SK-N-MC (cell line): ENCODE data around the gene SCAPER.
"Not testable (repeated sequence)": the region's sequence is repeated elsewhere in the genome, so short reads cannot be mapped to it uniquely, and the experiment has no call there.

Experiments
- DNase-seq: peaks from one replicate; pipeline ENCODE4 v3.0.0-alpha.2; 2011; ENCODE audit warnings: low read depth, low spot score
- H3K27ac ChIP-seq: fragments of 200-600 bp; sonication (generic); 2 replicates; pipeline ENCODE4 v1.5.1; 2016; ENCODE audit warnings: mixed run types
- H3K36me3 ChIP-seq: fragments of 200-600 bp; sonication (generic); 2 replicates; pipeline ENCODE4 v1.6.1; 2017; ENCODE audit warnings: antibody characterized with exemption, low read length, mixed read lengths; ENCODE audit not compliant: insufficient read depth
- H3K4me3 ChIP-seq: fragments of 200-600 bp; sonication (generic); 2 replicates; pipeline ENCODE4 v1.5.1; 2016
- H3K9ac ChIP-seq: fragments of 200-600 bp; sonication (generic); 2 replicates; pipeline ENCODE4 v1.8.0; 2017; ENCODE audit warnings: mixed run types, mixed read lengths; ENCODE audit not compliant: insufficient read length
- H3K9me3 ChIP-seq: fragments of 200-600 bp; sonication (generic); 2 replicates; pipeline ENCODE4 v1.6.1; 2017; ENCODE audit warnings: low read depth, mild to moderate bottlenecking, antibody characterized with exemption, low read length, moderate library complexity, mixed read lengths
- EZH2 ChIP-seq: fragments of 200-600 bp; sonication (generic); IDR thresholded peaks from one replicate; pipeline ENCODE4 v1.6.1; 2017; ENCODE audit warnings: antibody characterized with exemption
- FOXP2 ChIP-seq: optimal IDR thresholded peaks from 2 replicates; pipeline ENCODE3; 2011; ENCODE audit warnings: mild to moderate bottlenecking, moderate library complexity; ENCODE audit not compliant: insufficient read depth; ENCODE audit errors: extremely low read length, control extremely low read depth
- POLR2AphosphoS5 ChIP-seq: IDR thresholded peaks from 2 replicates; pipeline ENCODE4 v1.6.1; 2012; ENCODE audit warnings: mild to moderate bottlenecking, low read depth, low read length, borderline replicate concordance

The SCAPER gene

DNA sequence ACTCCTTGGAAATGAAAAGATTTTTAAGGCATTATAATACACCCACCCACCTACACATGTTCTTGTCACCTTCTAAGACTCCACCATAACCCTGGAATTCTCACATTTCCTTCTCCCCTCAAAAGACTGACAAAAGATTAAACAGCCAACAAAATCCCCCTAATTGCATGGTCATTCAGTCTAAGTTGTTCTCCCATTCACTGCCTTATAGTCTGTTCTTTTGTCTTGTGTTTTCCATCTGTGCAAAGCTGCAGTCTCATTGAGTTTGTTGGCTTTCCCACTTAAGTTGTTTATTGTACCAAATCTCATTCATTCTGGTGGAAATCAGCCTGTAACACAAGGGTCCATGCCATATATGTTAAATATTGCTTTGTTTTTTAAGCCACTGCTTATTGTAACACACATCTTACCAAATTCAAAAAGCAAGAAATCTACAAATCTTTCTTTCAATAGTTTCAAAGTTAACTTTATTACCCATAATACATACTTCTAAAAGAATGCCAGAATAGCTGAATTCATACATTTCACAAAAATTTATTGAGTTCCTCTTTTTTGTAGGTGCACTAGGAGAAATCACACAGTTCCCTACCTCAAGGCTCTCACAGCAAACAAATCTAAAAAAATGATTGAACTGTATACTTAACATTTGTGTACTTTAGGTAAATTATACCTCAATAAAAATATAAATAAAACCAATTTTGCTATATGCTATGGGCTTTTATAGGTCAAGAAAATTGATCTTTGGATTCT is 24.0 kb upstream of the SCAPER start:
- H3K9ac ChIP-seq, result no peak overlapping the region
- no peak overlapping the region for H3K4me3 ChIP-seq
- no peak for DNase-seq
- H3K36me3 ChIP-seq, result peaks cover 13% of the 10 kb centered on the region
- H3K9me3 ChIP-seq, result no peaks in the 10 kb centered on the region
- H3K27ac ChIP-seq, result no peak overlapping the region
- TF ChIP-seq POLR2AphosphoS5, result no peak
- TF ChIP-seq FOXP2, result no peak
- no peak for TF ChIP-seq EZH2

DNA sequence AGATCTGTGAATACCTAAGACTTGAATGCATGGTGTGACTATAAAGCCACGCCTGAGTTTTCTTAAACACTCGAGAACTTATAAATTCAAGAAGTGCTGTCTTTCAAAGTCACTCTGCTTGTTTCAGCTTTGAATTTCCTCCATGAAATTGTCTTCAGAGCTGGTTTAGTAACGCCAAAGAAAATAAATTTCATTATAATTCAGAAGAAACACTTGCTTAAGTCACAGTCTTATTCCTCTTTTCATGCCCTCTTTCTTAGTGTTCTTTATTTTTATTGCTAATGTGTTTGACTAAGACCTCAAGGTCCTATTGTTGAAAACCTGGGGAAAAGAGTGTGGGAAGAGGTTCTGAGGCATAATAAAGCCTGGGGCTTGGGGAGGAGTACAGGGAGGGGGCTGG is 23.1 kb upstream of the SCAPER start:
- Histone ChIP-seq H3K9me3 (no peaks in the 10 kb centered on the region), H3K36me3 (peaks cover 3% of the 10 kb centered on the region), H3K9ac (no peak overlapping the region), H3K4me3 (no peak overlapping the region), H3K27ac (no peak overlapping the region)
- no peak for DNase-seq
- TF ChIP-seq EZH2 (no peak), POLR2AphosphoS5 (no peak), FOXP2 (no peak)

DNA sequence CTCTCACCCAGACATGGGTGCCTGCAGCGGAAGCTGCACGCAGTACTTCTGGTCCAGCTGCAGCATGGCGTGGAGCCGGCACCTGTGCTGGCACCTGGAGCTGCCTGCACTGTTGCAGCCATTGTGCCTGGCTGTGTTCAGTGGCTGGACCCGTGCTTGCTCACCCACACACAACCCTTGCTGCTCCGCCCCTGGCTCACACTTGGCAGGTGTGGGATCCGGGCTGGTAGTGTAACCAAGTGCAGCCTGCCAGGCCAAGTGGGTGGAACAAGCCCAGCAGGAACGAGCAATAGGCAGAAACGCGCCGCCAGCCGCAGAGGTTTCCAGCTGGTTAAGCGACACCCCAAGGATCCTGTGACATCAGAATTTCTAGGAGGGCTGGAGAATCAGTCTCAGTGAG is 11.2 kb upstream of the SCAPER start:
- TF ChIP-seq EZH2 (no peak), FOXP2 (no peak), POLR2AphosphoS5 (no peak)
- Histone ChIP-seq H3K36me3 (no peaks in the 10 kb centered on the region), H3K9me3 (no peaks in the 10 kb centered on the region), H3K27ac (no peak overlapping the region), H3K9ac (no peak overlapping the region), H3K4me3 (no peak overlapping the region)
- DNase-seq, result no peak

DNA sequence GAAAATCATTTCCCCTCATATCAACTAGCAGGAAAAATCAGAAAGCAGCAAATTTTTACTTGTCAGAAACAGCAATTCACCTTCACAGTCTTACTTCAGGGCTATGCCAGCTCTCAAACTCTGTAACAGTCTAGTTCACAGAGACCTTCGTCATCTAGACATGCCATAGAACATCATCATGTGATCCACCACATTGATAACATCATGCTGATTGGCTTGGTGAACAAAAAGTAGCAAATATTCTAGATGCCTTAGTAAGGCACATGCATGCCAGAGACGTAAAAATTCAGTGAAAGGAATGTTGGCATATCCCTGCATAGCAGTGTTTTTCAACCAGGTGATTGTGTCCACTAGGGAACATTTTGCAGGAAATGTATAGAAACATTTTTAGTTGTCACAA is 8.6 kb upstream of the SCAPER start:
- Histone ChIP-seq H3K9me3 (no peaks in the 10 kb centered on the region), H3K4me3 (no peak overlapping the region), H3K27ac (no peak overlapping the region), H3K9ac (no peak overlapping the region), H3K36me3 (no peaks in the 10 kb centered on the region)
- TF ChIP-seq FOXP2 (no peak), POLR2AphosphoS5 (no peak), EZH2 (no peak)
- DNase-seq, result no peak

DNA sequence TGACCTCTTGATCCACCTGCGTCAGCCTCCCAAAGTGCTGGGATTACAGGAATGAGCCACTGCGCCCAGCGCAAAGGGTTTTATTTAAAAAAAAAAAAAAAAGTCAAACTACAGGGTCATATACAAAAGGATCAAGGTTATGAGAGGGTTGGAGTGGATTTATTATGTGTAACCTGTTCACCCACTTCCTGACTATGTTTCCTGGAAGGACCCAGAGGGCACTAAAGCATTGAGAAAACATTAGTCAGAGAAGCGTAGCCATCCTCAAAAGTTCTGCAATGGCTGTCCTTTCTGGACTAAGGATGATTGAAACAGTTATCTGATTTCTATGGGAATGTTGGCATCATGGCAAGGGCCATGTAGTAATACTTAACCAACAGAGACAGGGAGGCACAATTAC is 7.3 kb upstream of the SCAPER start:
- DNase-seq, result no peak
- Histone ChIP-seq H3K27ac (no peak overlapping the region), H3K9ac (no peak overlapping the region), H3K36me3 (no peaks in the 10 kb centered on the region), H3K9me3 (no peaks in the 10 kb centered on the region), H3K4me3 (no peak overlapping the region)
- TF ChIP-seq POLR2AphosphoS5 (no peak), FOXP2 (no peak), EZH2 (no peak)

DNA sequence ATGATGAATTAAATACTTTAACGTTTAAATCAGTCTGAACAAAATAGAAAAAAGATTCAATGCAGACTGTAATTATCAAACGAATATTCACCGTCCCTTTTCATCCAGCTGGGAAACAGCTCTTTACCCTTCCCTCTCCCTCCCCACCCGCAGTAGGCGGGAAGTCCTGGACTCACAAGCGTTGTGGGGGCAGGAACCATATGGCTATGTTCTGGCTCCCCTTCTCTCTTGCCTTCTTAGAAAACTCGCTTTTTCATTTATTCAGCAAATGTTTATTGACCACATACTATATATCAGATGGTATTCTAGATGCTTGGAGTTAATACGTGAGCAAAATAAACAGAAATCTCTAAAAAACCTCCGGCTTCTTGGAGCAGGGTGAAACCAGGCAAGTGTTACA is 715 bp upstream of the SCAPER start:
- peak overlapping the region; percentile 47; the same call in 1 of the 2 replicates for H3K27ac ChIP-seq
- peak overlapping the region; percentile 92 for H3K4me3 ChIP-seq
- TF ChIP-seq FOXP2, result no peak
- no peak for TF ChIP-seq EZH2
- TF ChIP-seq POLR2AphosphoS5, result no peak
- H3K36me3 ChIP-seq, result no peaks in the 10 kb centered on the region
- H3K9ac ChIP-seq, result peak overlapping the region; percentile 60
- no peak for DNase-seq
- no peaks in the 10 kb centered on the region for H3K9me3 ChIP-seq

DNA sequence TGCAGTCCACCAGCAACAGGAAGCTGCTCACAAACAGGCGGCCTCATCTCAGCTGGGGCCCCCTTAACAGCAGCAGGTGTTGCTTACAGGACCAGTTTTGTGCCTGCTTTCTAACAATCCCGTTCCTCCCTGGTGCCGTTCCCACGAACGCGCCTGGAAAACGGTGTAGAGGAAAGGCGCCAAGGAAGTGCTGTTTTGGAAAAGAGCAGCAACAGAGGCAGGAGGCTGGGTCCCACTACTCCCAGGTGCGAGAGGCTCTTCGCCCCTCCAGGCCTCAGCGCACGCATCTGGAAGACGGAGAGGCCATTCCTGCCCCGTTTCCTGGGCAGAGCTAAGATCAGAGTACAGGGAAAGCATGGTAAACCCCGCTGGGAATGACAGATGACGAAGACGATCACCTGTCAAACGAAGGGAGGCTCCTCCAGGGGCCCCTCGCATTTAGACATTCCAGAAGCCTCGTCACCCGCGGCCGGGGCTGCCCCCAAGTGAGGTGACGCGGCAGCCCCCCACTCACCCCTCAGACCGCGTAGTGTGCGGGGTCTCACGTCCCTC is 603 bp downstream of the SCAPER start:
- H3K9ac ChIP-seq, result peak overlapping the region; percentile 60

DNA sequence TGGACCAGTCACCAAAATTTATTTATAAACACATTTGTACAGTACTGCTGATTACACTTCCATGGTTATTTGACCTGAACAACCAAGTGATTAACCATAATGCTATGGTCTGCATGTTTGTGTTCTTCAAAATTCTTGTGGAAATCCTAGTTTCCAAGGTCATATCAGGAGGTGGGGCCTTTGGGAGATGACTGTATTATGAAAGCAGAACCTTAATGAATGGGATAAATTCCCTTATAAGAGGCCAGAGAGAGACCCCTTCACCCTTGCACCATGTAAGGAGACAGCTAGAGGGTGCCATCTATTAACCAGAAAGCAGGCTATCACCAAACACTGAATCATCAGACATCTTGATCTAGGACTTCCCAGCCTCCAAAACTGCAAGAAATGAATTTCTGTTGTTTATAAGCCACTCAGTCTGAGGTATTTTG is 1.9 kb downstream of the SCAPER start:
- 0 out of 2 replicates have a peak, but pooled peaks cover 3% of the 10 kb centered on the region for H3K9me3 ChIP-seq
- TF ChIP-seq POLR2AphosphoS5, result no peak
- TF ChIP-seq FOXP2, result no peak
- TF ChIP-seq EZH2, result no peak
- H3K4me3 ChIP-seq, result peak overlapping the region; percentile 92; the same call in 1 of the 2 replicates
- H3K36me3 ChIP-seq, result peaks cover 4% of the 10 kb centered on the region; the same call in 1 of the 2 replicates
- no peak overlapping the region for H3K27ac ChIP-seq
- no peak for DNase-seq
- H3K9ac ChIP-seq, result no peak overlapping the region

More for the DNA sequence above, 603 bp downstream of the SCAPER start:
- Histone ChIP-seq H3K27ac (peak overlapping the region; percentile 44; the same call in 1 of the 2 replicates), H3K4me3 (peak overlapping the region; percentile 92), H3K9me3 (no peaks in the 10 kb centered on the region), H3K36me3 (no peaks in the 10 kb centered on the region)
- no peak for DNase-seq
- no peak for TF ChIP-seq EZH2
- no peak for TF ChIP-seq POLR2AphosphoS5
- TF ChIP-seq FOXP2, result no peak

DNA sequence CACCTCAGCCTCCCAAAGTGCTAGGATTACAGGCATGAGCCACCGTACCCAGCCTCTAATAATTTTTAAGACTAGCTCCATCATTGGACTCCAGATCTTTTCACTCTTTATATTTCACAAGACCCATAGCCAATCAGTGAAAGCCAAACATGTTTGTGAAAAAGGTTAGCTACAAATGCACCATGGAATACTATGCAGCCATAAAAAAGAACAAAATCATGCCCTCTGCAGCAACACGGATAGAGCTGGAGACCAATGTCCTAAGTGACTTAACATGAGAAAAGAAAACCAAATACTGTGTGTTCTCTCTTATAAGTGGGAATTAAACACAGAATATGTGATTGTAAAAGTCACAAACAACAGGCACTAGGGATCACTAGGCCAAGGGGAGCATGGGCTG is 3.2 kb downstream of the SCAPER start:
- H3K9ac ChIP-seq, result no peak overlapping the region
- no peak overlapping the region for H3K4me3 ChIP-seq
- H3K9me3 ChIP-seq, result 0 out of 2 replicates have a peak, but pooled peaks cover 5% of the 10 kb centered on the region
- TF ChIP-seq EZH2 (no peak), FOXP2 (no peak), POLR2AphosphoS5 (no peak)
- peaks cover 10% of the 10 kb centered on the region; the same call in 1 of the 2 replicates for H3K36me3 ChIP-seq
- no peak overlapping the region for H3K27ac ChIP-seq
- no peak for DNase-seq

DNA sequence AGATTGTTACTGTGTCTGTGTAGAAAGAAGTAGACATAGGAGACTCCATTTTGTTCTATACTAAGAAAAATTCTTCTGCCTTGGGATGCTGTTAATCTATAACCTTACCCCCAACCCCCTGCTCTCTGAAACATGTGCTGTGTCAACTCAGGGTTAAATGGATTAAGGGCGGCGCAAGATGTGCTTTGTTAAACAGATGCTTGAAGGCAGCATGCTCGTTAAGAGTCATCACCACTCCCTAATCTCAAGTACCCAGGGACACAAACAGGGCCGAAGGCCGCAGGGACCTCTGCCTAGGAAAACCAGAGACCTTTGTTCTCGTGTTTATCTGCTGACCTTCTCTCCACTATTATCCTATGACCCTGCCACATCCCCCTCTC is 5.2 kb downstream of the SCAPER start:
- H3K9ac ChIP-seq, H3K9me3 ChIP-seq, H3K27ac ChIP-seq, H3K4me3 ChIP-seq, DNase-seq, H3K36me3 ChIP-seq: not testable (repeated sequence)

DNA sequence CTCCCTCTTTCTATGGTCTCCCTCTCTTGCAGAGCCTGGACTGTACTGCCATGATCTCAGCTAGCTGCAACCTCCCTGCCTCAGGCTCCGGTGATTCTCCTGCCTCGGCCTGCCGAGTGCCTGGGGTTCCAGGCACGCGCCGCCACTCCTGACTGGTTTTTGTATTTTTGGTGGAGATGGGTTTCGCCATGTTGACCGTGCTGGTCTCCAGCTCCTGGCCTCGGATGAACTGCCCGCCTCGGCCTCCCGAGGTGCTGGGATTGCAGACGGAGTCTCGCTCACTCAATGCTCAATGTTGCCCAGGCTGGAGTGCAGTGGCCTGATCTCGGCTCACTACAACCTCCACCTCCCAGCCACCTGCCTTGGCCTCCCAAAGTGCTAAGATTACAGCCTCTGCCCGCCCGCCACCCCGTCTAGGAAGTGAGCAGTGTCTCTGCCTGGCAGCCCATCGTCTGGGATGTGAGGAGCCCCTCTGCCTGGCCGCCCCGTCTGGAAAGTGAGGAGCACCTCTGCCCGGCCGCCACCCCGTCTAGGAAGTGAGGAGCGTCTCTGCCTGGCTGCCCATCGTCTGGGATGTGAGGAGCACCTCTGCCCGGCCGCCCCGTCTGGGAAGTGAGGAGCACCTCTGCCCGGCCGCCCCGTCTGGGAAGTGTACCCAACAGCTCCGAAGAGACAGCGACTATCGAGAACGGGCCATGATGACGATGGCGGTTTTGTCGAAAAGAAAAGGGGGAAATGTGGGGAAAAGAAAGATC is 5.8 kb downstream of the SCAPER start:
- not testable (repeated sequence) for H3K9me3 ChIP-seq, H3K9ac ChIP-seq, H3K4me3 ChIP-seq, H3K27ac ChIP-seq, DNase-seq, H3K36me3 ChIP-seq
